IMR-90 (cell line): Measurements from ENCODE around the gene LRRFIP1. TPM values are rescaled to one million over a fixed set of nuclear protein-coding genes. Genes with fewer than 3 reads are reported as not detected.

ENCODE experiments used
- ATAC-seq: fragments of 200-7000 bp; cut with Tn5 transposase; 2 replicates; pipeline ENCODE4 v1.9.1; 2020; ENCODE audit warnings: low read depth, mild to moderate bottlenecking, moderate library complexity
- BruUV-seq: library from RNA; stranded (reverse); fragments of 400-500 nt; replicated peaks from 2 replicates; lab custom pipeline; 2021; lab: Mats Ljungman, UMichigan
- CTCF ChIA-PET: fragments of 300-600 bp; formaldehyde crosslinking; extraction: SDS; loops from one replicate; lab custom pipeline; 2021; ENCODE audit warnings: antibody characterized with exemption; lab: Yijun Ruan, JAX
- POLR2A ChIA-PET: fragments of 300-600 bp; sonication (Branson Sonifier 250); formaldehyde crosslinking; loops from one replicate; lab custom pipeline; 2022; ENCODE audit warnings: antibody characterized with exemption; ENCODE audit not compliant: unreplicated experiment; lab: Charles Lee
- DNase-seq: peaks from one replicate; pipeline ENCODE4 v3.0.0; 2013
- H2AFZ ChIP-seq: replicated peaks from 2 replicates; pipeline ENCODE3; 2013; ENCODE audit warnings: low read length, mild to moderate bottlenecking; ENCODE audit not compliant: poor library complexity
- H2AK5ac ChIP-seq: 2 replicates; pipeline ENCODE4 v1.6.1; 2013; ENCODE audit warnings: low read depth, low read length, inconsistent platforms
- H2AK9ac ChIP-seq: replicated peaks from 2 replicates; pipeline ENCODE3; 2013; ENCODE audit warnings: mild to moderate bottlenecking, low read depth, low read length, moderate library complexity; ENCODE audit not compliant: poor library complexity
- H2BK120ac ChIP-seq: 2 replicates; pipeline ENCODE4 v1.6.1; 2013; ENCODE audit warnings: low read depth, low read length, inconsistent platforms
- H2BK15ac ChIP-seq: 3 replicates; pipeline ENCODE4 v1.6.1; 2013; ENCODE audit warnings: low read depth, low read length, inconsistent platforms
- H2BK20ac ChIP-seq: 2 replicates; pipeline ENCODE4 v1.6.1; 2013; ENCODE audit warnings: low read depth, mild to moderate bottlenecking, inconsistent platforms, low read length, moderate library complexity
- H2BK5ac ChIP-seq: 2 replicates; pipeline ENCODE4 v1.6.1; 2013; ENCODE audit warnings: mild to moderate bottlenecking, low read depth, low read length, inconsistent platforms; ENCODE audit not compliant: poor library complexity, severe bottlenecking
- H3K14ac ChIP-seq: replicated peaks from 2 replicates; pipeline ENCODE4 v1.6.1; 2013; ENCODE audit warnings: low read depth, low read length, inconsistent platforms
- H3K18ac ChIP-seq: 2 replicates; pipeline ENCODE4 v1.6.1; 2013; ENCODE audit warnings: low read depth, low read length, control low read depth
- H3K23ac ChIP-seq: 2 replicates; pipeline ENCODE4 v1.6.1; 2013; ENCODE audit warnings: low read depth, low read length, inconsistent platforms
- H3K27ac ChIP-seq: 2 replicates; pipeline ENCODE4 v1.5.1; 2013; ENCODE audit warnings: mild to moderate bottlenecking, control low read depth, low read length; ENCODE audit not compliant: insufficient read depth
- H3K27me3 ChIP-seq: 2 replicates; pipeline ENCODE4 v1.6.1; 2013; ENCODE audit warnings: low read length; ENCODE audit not compliant: control insufficient read depth, insufficient read depth
- H3K36me3 ChIP-seq: 2 replicates; pipeline ENCODE4 v1.6.1; 2013; ENCODE audit warnings: low read length, mixed read lengths; ENCODE audit not compliant: control insufficient read depth, insufficient read depth
- H3K4ac ChIP-seq: 2 replicates; pipeline ENCODE4 v1.6.1; 2013; ENCODE audit warnings: low read depth, low read length, inconsistent platforms
- H3K4me1 ChIP-seq: 2 replicates; pipeline ENCODE4 v1.6.1; 2013; ENCODE audit warnings: low read length, mixed read lengths; ENCODE audit not compliant: control insufficient read depth, insufficient read depth
- H3K4me2 ChIP-seq: 2 replicates; pipeline ENCODE4 v1.6.1; 2013; ENCODE audit warnings: low read depth, mild to moderate bottlenecking, control low read depth, low read length, moderate library complexity
- H3K4me3 ChIP-seq: 2 replicates; pipeline ENCODE4 v1.5.1; 2013; ENCODE audit warnings: low read depth, mild to moderate bottlenecking, control low read depth, low read length, moderate library complexity; ENCODE audit not compliant: insufficient read depth
- H3K56ac ChIP-seq: 2 replicates; pipeline ENCODE4 v1.6.1; 2013; ENCODE audit warnings: low read length, inconsistent platforms; ENCODE audit not compliant: insufficient read depth; ENCODE audit errors: extremely low read depth
- H3K79me1 ChIP-seq, 2 experiments: 2 replicates each; pipeline ENCODE4 v1.6.1; 2013; ENCODE audit warnings: low read length in 2 of 2, inconsistent platforms in 1 of 2, low read depth in 1 of 2
- H3K9ac ChIP-seq: 2 replicates; pipeline ENCODE4 v1.6.1; 2013; ENCODE audit warnings: low read depth, low read length, control low read depth
- H3K9me1 ChIP-seq: 2 replicates; pipeline ENCODE4 v1.6.1; 2013; ENCODE audit warnings: low read length, inconsistent platforms; ENCODE audit not compliant: insufficient read depth
- H3K9me3 ChIP-seq: 2 replicates; pipeline ENCODE4 v1.6.1; 2013; ENCODE audit warnings: low read length; ENCODE audit not compliant: control insufficient read depth, insufficient read depth
- H4K20me1 ChIP-seq: 2 replicates; pipeline ENCODE4 v1.6.1; 2013; ENCODE audit warnings: low read length, inconsistent platforms; ENCODE audit not compliant: insufficient read depth
- H4K5ac ChIP-seq: 2 replicates; pipeline ENCODE4 v1.6.1; 2013; ENCODE audit warnings: mild to moderate bottlenecking, low read depth, low read length, control low read depth
- H4K8ac ChIP-seq, 2 experiments: 2 replicates each; pipeline ENCODE4 v1.6.1; 2013; ENCODE audit warnings: low read depth in 2 of 2, low read length in 2 of 2, control low read depth in 1 of 2, inconsistent platforms in 1 of 2
- H4K91ac ChIP-seq: 2 replicates; pipeline ENCODE4 v1.6.1; 2013; ENCODE audit warnings: low read depth, low read length, inconsistent platforms; ENCODE audit not compliant: insufficient read depth
- CHD1 ChIP-seq: IDR thresholded peaks from 2 replicates; pipeline ENCODE4 v1.6.1; 2012; ENCODE audit warnings: low read depth, low read length, improper control_type of control experiment
- WGBS, 2 experiments: methylation state at CpG; one replicate each; pipeline versions ENCODE4 v1.1.5 to v1.1.7; 2013; ENCODE audit warnings: missing lambda C conversion rate in 2 of 2; ENCODE audit not compliant: insufficient read length in 1 of 2; ENCODE audit errors: extremely low coverage in 2 of 2; 5-methylcytosine and 5-hydroxymethylcytosine counted together
- dilution Hi-C: fragments of 300-500 bp; cut with HindIII; formaldehyde crosslinking; loops from one replicate; pipeline ENCODE4 v1.14.3; 2018; ENCODE audit warnings: low sequenced_read_pairs; ENCODE audit not compliant: unreplicated experiment
- in situ Hi-C: fragments of 300-500 bp; cut with MboI; formaldehyde crosslinking; loops from 3 replicates; pipeline ENCODE4 v1.14.3; 2019; ENCODE audit warnings: low sequenced_read_pairs, inconsistent platforms, mixed read lengths
- intact Hi-C: fragments of 100-400 bp; cut with micrococcal nuclease; formaldehyde crosslinking; loops from 2 replicates; pipeline ENCODE4 v1.10.0; 2022
- polyA plus RNA-seq, 3 experiments: library from polyadenylated mRNA; depleted of rRNA; stranded (reverse); fragments of >200 nt; gene quantifications; 2 replicates each; pipeline ENCODE4 v1.2.3, GENCODE V29; 2012; ENCODE audit warnings: low replicate concordance in 1 of 3
- total RNA-seq: library from RNA; depleted of rRNA; stranded (reverse); fragments of >200 nt; gene quantifications from 2 replicates; pipeline ENCODE4 v1.2.3, GENCODE V29; 2012

Gene LRRFIP1
- total and polyA plus RNA-seq, 2 of the 4 experiments (the other 2 are of a cell fraction), result 52.2 to 54.4 TPM

DNA sequence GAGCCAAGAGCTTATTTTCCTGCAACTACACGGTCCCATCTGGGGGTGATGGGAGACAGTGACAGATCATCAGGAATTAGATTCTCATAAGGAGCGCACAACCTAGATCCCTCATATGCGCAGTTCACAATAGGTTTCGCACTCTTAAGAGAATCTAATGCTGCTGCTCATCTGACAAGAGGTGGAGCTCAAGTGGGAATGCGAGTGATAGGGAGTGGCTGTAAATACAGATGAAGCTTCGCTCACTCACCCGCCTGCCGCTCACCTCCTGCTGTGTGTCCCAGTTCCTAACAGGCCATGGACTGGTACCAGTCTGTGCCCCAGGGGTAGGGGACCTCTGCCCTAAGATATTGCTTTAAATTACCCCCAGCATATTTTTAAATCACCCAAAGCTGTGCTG lies 10.8 kb downstream of the LRRFIP1 start:
- H3K36me3 ChIP-seq, result peaks cover 5% of the 10 kb centered on the region; the same call in 1 of the 2 replicates
- peaks cover 40% of the 10 kb centered on the region for H4K20me1 ChIP-seq
- DNase-seq (no peak), ATAC-seq (no peak)
- peaks cover 50 to 88% of the 10 kb centered on the region in 2 experiments for H3K79me1 ChIP-seq
- POLR2A ChIA-PET, result no interaction called here
- H4K5ac ChIP-seq, result no peak overlapping the region
- H4K8ac ChIP-seq, result no peak overlapping the region
- dilution Hi-C loops (no loop called here), in situ Hi-C loops (no loop called here), intact Hi-C loops (no loop called here)
- peaks cover 7% of the 10 kb centered on the region for H3K9me1 ChIP-seq
- H4K91ac ChIP-seq, result no peak overlapping the region
- H3K4me2 ChIP-seq, result no peak overlapping the region
- no peak for TF ChIP-seq CHD1
- H3K14ac ChIP-seq, result no peak overlapping the region
- no peak overlapping the region for H3K23ac ChIP-seq
- H3K27me3 ChIP-seq, result no peaks in the 10 kb centered on the region
- H2BK20ac ChIP-seq, result no peak overlapping the region
- H3K4me1 ChIP-seq, result no peaks in the 10 kb centered on the region; the same call in 1 of the 2 replicates
- no peak overlapping the region for H2BK120ac ChIP-seq
- no peak overlapping the region for H3K4me3 ChIP-seq
- CTCF ChIA-PET, result no interaction called here
- H3K56ac ChIP-seq, result no peak overlapping the region
- H2BK5ac ChIP-seq, result no peak overlapping the region
- H2BK15ac ChIP-seq, result no peak overlapping the region
- no peak overlapping the region for H3K9ac ChIP-seq
- H2AK9ac ChIP-seq, result no peak overlapping the region
- H2AFZ ChIP-seq, result no peak overlapping the region
- BruUV-seq, result no TSS peak
- 0 out of 2 replicates have a peak, but pooled peaks cover 2% of the 10 kb centered on the region for H3K9me3 ChIP-seq
- no peak overlapping the region for H3K18ac ChIP-seq
- H2AK5ac ChIP-seq, result no peak overlapping the region
- H3K27ac ChIP-seq, result no peak overlapping the region
- H3K4ac ChIP-seq, result no peak overlapping the region
- 100% methylated on average over 2 of the region's 8 CpGs; no CpG with 5 or more reads in 1 of the 2 experiments for WGBS, 2 experiments
